Measurements from ENCODE around the gene PCDHGA2.
"Not testable (repeated sequence)": the region's sequence is repeated elsewhere in the genome, so short reads cannot be mapped to it uniquely, and the experiment has no call there.

Gene PCDHGA2

DNA sequence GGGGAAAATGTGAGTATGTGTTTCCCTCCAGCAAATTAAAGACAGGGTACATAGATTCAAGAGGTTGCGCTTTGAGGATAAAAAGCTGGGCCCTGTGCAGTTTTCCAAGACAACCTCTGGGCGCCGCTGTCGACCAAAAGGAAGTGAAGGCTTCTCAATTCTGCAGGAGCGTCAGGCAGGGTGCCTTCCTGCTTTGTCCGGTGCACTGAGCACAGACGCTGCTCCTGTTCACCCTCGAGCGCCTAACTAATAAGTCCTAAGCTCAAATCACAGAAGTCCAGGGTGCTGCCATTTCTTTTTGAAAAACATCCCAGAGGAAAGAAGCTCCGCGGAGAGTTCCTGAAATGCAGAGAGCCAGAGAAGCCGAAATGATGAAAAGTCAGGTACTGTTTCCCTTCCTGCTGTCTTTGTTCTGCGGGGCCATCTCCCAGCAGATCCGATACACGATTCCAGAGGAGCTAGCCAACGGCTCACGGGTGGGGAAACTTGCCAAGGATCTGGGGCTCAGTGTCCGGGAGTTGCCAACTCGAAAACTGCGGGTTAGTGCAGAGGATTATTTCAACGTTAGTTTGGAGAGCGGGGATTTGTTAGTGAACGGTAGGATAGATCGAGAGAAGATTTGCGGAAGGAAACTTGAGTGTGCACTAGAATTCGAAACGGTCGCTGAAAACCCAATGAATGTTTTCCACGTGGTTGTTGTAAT is 11.5 kb downstream of the PCDHGA2 start, which contains the start of gene PCDHGB1:
PCDHGB1 (plus strand) TSS at position 183 of the 703 bp plus-strand sequence; CDS start at position 345, 162 bp downstream.
- DNase-seq, result peak; percentile 18

DNA sequence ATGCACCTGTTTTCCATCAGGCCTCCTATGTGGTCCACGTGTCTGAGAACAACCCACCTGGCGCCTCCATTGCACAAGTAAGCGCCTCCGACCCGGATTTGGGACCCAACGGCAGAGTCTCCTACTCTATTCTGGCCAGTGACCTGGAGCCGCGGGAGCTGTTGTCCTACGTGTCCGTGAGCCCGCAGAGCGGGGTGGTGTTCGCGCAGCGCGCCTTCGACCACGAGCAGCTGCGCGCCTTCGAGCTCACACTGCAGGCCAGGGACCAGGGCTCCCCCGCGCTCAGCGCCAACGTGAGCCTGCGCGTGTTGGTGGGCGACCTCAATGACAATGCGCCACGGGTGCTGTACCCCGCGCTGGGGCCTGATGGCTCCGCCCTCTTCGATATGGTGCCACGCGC is 13.0 kb downstream of the PCDHGA2 start:
- DNase-seq, result no peak

DNA sequence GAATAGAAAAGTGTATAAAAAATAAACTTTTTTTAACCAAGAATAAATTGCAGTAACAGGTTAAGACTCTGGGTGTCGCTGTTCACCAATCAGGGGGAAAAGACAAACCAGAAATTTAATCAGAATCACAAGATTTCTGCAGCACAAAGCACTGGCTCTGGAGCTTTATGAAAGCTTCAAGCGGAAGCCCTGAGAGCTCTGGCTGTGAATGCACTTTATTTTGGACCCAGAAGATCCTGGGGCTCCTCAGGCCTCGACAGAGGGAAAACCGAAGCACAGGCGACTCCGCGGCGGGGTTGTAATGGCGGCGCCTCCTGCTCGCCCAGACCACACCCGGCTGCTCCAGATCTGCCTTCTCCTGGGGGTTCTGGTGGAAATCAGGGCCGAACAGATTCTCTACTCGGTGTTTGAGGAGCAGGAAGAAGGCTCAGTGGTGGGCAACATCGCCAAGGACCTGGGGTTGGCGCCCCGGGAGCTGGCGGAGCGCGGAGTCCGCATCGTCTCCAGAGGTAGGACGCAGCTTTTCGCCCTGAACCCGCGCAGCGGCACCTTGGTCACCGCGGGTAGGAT is 16.4 kb downstream of the PCDHGA2 start, which contains the start of gene PCDHGA4:
PCDHGA4 (plus strand) TSS at position 122 of the 570 bp plus-strand sequence; CDS start at position 209, 87 bp downstream.
- DNase-seq, result no peak

DNA sequence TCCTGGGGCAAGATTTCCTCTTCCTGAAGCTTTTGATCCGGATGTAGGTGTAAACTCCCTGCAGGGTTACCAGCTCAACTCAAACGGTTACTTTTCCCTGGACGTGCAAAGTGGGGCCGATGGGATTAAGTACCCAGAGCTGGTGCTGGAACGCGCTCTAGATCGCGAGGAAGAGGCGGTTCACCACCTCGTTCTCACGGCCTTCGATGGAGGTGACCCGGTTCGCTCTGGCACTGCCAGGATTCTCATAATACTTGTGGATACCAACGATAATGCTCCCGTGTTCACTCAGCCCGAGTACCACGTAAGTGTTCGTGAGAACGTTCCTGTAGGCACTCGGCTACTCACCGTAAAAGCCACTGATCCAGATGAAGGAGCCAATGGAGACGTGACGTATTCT is 17.1 kb downstream of the PCDHGA2 start:
- no peak for DNase-seq

DNA sequence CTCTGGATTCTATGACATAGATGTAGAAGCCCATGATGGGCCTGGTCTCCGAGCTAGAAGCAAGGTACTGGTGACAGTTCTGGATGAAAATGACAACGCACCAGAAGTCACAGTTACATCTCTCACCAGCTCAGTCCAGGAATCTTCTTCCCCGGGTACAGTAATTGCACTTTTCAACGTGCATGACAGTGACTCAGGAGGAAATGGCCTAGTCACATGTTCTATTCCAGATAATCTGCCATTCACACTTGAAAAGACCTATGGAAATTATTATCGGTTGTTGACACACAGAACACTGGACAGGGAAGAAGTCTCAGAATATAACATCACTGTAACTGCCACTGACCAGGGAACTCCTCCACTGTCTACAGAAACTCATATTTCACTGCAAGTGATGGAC is 17.6 kb downstream of the PCDHGA2 start:
- no peak for DNase-seq

DNA sequence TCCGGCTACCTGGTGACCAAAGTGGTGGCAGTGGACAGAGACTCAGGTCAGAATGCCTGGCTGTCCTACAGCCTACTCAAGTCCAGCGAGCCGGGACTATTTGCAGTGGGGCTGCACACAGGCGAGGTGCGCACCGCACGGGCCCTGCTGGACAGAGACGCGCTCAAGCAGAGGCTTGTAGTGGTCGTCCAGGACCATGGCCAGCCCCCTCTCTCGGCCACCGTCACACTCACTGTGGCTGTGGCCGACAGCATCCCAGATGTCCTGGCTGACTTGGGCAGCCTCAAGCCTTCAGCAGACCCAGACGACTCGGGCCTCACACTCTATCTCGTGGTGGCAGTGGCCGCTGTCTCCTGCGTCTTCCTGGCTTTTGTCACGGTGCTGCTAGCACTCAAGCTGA is 18.4 kb downstream of the PCDHGA2 start:
- DNase-seq, result no peak

DNA sequence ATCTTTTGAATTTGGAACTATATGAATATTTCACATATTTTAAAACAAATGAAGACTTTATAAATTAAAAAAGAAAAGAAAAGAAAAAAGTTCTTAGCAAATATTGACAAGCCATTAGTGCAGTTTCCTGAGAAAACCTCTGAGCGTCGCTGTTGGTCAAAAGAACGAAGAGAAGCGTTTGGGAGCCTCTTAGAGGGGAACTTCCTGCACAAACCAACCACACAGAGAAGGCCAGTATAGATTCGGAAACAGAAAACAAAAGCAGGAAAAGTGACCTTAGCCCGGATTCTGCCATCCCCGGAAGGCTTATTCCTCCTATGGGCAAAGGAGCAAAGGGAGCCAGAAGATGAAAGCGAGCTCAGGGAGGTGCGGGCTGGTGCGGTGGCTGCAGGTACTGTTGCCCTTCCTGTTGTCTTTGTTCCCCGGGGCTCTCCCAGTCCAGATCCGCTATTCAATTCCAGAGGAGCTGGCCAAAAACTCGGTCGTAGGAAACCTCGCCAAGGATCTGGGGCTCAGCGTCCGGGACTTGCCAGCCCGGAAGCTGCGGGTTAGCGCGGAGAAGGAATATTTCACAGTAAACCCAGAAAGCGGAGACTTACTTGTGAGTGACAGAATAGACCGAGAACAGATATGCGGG is 21.3 kb downstream of the PCDHGA2 start, which contains the start of gene PCDHGB2:
PCDHGB2 (plus strand) TSS at position 205 of the 637 bp plus-strand sequence; CDS start at position 347, 142 bp downstream.
- DNase-seq, result no peak

DNA sequence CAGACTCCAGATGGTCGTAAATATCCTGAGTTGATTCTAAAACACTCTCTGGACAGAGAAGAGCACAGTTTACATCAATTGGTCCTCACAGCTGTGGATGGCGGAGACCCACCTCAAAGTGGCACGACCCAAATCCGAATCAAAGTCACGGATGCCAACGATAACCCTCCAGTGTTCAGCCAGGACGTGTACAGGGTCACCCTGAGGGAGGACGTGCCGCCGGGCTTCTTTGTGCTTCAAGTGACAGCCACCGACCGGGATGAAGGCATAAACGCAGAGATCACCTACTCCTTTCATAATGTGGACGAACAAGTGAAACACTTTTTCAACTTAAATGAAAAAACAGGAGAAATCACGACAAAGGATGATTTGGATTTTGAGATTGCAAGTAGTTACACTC is 22.1 kb downstream of the PCDHGA2 start:
- no peak for DNase-seq

DNA sequence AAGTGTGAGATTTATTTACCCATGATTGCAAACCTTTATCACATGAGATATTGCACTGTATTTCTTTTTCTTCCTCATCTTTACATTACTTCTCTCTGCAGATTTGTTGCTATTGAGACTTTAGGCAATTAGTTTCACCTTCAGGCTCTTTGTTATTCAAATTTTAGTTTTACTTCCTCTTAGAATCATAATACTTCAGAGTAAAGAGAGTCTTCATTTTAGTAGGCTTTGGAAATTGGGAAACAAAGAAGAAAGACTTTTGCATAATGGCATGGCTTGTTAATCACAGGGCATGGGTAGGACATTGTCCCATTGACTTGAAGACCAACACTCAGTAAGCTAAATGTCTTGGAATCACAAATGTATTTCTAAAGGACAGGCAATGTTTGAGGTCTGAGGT is 24.2 kb downstream of the PCDHGA2 start:
- no peak for DNase-seq

DNA sequence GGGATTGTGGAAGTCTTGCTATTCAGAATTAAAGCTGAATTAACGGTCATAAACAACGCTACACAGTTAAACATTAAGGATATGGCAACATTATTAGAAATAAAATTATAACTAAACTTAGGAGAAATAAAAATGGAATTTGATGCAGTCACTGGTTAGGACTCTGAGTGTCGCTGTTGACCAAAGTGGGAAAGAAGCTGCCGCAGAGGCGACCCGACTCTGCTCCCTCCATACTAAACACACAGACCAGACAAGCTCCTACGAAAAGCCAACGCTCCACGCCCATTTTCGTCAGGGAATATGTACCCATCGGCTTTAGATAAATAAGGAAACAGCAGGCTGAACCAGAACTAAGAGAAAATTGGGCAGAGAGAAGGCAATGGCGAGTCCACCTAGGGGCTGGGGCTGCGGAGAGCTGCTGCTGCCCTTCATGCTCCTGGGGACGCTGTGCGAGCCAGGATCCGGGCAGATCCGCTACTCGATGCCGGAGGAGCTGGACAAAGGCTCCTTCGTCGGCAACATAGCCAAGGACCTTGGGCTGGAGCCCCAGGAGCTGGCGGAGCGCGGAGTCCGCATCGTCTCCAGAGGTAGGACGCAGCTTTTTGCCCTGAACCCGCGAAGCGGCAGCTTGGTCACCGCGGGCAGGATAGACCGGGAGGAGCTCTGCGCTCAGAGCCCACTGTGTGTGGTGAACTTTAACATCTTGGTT is 25.5 kb downstream of the PCDHGA2 start, which contains the start of gene PCDHGA5:
PCDHGA5 (plus strand) TSS at position 211 of the 709 bp plus-strand sequence; CDS start at position 380, 169 bp downstream.
- no peak for DNase-seq

DNA sequence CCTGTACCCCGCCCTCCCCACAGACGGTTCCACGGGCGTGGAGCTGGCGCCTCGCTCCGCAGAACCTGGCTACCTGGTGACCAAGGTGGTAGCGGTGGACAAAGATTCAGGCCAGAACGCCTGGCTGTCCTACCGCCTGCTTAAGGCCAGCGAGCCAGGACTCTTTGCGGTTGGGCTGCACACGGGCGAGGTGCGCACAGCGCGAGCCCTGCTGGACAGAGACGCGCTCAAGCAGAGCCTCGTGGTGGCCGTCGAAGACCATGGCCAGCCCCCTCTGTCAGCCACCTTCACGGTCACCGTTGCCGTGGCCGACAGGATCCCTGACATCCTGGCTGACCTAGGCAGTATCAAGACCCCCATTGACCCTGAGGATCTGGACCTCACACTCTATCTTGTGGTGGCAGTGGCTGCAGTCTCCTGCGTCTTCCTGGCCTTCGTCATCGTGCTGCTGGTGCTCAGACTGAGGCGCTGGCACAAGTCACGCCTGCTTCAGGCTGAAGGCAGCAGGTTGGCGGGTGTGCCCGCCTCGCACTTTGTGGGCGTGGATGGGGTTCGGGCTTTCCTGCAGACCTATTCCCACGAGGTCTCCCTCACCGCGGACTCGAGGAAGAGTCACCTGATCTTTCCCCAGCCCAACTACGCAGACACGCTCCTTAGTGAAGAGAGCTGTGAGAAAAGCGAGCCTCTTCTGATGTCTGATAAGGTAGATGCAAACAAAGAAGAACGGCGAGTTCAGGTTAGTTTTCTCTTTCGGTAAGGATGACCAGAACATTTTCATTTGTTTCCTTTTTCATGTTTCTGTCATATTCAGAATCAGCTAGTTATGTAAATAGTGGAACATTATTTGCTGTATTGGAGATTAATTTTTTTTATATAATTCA is 27.7 kb downstream of the PCDHGA2 start:
- no peak for DNase-seq

DNA sequence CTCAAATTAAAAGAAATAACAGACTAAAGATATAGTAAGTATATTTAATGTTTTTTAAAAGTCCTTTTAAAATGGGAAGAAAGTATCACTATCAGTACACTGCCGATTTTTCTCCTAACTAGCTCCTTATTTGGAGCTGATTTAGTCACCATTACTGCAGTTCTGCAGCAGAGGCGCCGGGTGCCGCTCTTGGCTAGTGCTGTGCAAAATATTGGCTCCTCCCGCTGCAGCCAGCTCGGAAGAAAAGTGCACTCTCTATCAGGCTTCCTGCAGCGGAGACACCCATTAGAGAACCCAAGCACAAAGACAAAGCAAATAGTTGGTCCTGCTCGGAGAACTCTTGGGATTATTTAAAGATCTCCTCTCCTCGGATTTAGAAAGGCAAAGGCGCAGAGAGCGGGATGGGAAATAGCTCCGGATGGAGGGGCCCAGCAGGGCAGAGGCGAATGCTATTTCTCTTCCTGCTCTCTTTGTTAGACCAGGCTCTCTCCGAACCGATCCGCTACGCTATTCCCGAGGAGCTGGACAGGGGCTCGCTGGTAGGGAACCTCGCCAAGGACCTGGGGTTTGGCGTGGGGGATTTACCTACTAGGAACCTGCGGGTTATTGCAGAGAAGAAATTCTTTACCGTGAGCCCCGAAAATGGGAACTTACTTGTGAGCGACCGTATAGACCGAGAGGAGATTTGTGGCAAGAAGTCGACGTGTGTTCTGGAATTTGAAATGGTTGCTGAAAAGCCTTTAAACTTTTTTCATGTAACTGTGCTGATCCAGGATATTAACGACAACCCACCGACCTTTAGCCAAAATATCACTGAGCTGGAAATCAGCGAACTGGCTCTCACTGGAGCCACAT is 31.7 kb downstream of the PCDHGA2 start, which contains the start of gene PCDHGB3:
PCDHGB3 (plus strand) TSS at position 249 of the 855 bp plus-strand sequence; CDS start at position 402, 153 bp downstream.
- DNase-seq, result no peak

DNA sequence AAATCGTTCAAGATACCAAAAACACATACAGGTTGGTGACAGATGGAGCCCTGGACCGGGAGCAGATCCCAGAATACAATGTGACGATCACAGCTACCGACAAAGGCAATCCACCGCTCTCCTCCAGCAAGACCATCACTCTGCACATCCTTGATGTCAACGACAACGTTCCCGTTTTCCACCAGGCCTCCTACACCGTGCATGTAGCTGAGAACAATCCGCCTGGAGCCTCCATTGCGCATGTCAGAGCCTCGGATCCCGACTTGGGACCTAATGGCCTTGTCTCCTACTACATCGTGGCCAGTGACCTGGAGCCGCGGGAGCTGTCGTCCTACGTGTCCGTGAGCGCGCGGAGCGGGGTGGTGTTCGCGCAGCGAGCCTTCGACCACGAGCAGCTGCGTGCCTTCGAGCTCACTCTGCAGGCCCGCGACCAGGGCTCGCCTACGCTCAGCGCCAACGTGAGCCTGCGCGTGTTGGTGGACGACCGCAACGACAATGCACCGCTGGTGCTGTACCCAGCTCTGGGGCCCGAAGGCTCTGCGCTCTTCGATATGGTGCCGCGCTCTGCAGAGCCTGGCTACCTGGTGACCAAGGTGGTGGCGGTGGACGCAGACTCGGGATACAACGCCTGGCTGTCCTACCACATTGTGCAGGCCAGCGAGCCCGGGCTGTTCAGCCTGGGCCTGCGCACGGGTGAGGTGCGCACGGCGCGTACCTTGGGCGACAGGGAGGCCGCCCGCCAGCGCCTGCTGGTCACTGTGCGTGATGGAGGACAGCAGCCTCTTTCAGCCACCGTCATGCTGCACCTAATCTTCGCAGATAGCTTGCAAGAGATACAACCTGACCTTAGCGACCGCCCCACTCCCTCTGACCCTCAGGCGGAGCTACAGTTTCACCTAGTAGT is 33.3 kb downstream of the PCDHGA2 start:
- DNase-seq, result no peak

DNA sequence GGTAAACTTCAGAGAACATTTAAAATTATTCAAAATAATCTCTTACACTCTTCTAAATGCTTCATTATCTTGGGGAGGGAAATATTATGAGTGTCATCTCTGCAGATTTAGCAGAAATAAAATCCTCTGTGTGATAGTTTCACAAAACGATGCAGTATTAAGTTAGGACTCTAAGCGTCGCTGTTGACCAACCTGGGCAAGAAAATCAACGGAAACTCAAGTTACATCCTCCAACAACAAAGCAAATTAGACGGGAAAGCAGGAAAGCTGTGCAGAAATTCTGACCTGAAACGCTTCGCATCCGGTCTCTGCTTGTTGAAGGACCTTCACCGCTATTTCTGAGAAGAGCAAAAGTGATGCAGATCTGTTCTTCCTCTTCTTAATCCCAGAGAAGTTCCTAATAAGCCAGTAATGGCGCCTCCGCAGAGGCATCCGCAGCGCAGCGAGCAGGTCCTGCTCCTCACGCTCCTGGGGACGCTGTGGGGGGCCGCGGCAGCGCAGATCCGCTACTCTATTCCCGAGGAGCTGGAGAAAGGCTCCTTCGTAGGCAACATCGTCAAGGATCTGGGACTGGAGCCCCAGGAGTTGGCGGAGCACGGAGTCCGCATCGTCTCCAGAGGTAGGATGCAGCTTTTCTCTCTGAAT is 35.2 kb downstream of the PCDHGA2 start, which contains the start of gene PCDHGA6:
PCDHGA6 (plus strand) TSS at position 219 of the 645 bp plus-strand sequence; CDS start at position 412, 193 bp downstream.
- no peak for DNase-seq

DNA sequence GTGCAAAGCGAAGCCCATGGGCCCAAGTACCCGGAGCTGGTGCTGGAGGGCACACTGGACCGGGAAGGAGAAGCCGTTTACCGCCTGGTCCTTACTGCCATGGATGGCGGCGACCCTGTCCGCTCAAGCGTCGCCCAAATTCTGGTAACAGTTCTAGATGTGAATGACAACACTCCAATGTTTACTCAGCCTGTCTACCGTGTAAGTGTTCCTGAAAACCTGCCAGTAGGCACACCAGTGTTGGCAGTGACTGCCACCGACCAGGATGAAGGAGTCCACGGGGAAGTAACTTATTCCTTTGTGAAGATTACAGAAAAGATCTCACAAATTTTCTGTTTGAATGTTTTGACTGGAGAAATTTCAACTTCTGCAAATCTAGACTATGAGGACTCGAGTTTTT is 36.1 kb downstream of the PCDHGA2 start:
- DNase-seq, result no peak

DNA sequence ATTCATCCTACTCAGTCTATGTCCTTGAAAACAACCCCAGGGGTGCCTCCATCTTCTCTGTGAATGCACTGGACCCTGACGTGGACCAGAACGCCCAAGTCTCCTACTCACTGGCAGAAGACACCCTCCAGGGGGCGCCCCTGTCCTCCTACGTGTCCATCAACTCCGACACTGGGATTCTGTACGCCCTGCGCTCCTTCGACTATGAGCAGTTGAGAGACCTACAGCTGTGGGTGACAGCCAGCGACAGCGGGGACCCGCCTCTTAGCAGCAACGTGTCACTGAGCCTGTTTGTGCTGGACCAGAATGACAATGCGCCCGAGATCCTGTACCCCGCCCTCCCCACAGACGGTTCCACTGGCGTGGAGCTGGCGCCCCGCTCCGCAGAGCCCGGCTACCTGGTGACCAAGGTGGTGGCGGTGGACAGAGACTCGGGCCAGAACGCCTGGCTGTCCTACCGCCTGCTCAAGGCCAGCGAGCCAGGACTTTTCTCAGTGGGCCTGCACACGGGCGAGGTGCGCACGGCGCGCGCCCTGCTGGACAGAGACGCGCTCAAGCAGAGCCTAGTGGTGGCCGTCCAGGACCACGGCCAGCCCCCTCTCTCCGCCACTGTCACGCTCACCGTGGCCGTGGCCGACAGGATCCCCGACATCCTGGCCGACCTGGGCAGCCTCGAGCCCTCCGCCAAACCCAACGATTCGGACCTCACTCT is 37.0 kb downstream of the PCDHGA2 start:
- not testable (repeated sequence) for DNase-seq

DNA sequence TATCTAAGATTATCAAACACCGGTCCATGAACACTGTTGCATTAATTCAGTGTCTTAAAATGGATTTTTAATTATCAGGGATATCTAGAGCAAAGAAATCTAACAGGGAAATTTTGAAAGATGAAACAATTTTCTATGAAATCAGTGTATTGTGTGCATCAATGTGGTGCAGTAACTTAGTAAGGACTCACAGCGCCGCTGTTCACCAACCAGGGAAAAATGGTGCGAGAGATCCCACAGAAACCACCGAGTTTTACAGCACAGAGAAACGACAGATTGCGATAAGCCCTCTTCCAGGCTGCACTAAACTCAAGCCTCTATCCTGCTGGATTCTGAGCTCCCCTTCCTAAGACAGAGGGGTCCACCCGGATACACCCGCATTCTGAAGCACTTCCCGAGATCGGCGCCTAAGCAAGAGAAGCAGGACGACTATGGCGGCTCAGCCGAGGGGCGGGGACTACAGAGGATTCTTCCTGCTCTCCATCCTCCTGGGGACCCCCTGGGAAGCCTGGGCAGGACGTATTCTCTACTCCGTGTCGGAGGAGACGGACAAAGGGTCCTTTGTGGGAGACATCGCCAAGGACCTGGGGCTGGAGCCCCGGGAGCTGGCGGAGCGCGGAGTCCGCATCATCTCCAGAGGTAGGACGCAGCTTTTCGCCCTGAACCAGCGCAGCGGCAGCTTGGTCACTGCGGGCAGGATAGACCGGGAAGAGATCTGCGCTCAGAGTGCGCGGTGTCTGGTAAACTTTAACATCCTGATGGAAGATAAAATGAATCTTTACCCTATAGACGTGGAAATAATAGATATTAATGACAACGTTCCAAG is 44.1 kb downstream of the PCDHGA2 start, which contains the start of gene PCDHGA7:
PCDHGA7 (plus strand) TSS at position 274 of the 826 bp plus-strand sequence; CDS start at position 432, 158 bp downstream.
- DNase-seq, result no peak
